ENCODE measurements around the gene RARRES2. TPM values are rescaled to one million over a fixed set of nuclear protein-coding genes. Genes with fewer than 3 reads are reported as not detected.
A peak's percentile ranks its signal among the peaks of the same experiment; 100 is the strongest.

The RARRES2 gene
- total and polyA plus RNA-seq, 4 donors = 25.1 to 234 (median 68.1) TPM

GRCh38 chr7:150334108-150334507, 7.3 kb downstream of the RARRES2 start:
- WGBS (ENCODE audit: insufficient coverage) = 86% methylated on average over 5 of the region's 8 CpGs
- Histone ChIP-seq H3K4me1 (ENCODE audit: control insufficient read depth, insufficient read depth, low read length) (peaks cover 37% of the 10 kb centered on the region), H3K27me3 (ENCODE audit: control insufficient read depth, insufficient read depth, low read length) (no peaks in the 10 kb centered on the region), H3K4me3 (ENCODE audit: low read depth, low read length) (no peak overlapping the region), H3K9me3 (ENCODE audit: control insufficient read depth, insufficient read depth, low read length) (no peaks in the 10 kb centered on the region), H3K27ac (ENCODE audit: low read depth, low read length) (no peak overlapping the region), H3K36me3 (ENCODE audit: control insufficient read depth, insufficient read depth, low read length) (peaks cover 78% of the 10 kb centered on the region)
- DNase-seq (ENCODE audit: low read depth in 4 of 6, low spot score in 6 of 6) = no peak

GRCh38 chr7:150333659-150334058, 7.8 kb downstream of the RARRES2 start:
- H3K36me3 ChIP-seq (ENCODE audit: control insufficient read depth, insufficient read depth, low read length) = peaks cover 78% of the 10 kb centered on the region
- H3K4me3 ChIP-seq (ENCODE audit: low read depth, low read length) = no peak overlapping the region
- H3K9me3 ChIP-seq (ENCODE audit: control insufficient read depth, insufficient read depth, low read length) = no peaks in the 10 kb centered on the region
- 90% methylated on average over 10 of the region's 10 CpGs for WGBS (ENCODE audit: insufficient coverage)
- peaks cover 32% of the 10 kb centered on the region for H3K4me1 ChIP-seq (ENCODE audit: control insufficient read depth, insufficient read depth, low read length)
- H3K27ac ChIP-seq (ENCODE audit: low read depth, low read length) = no peak overlapping the region
- H3K27me3 ChIP-seq (ENCODE audit: control insufficient read depth, insufficient read depth, low read length) = no peaks in the 10 kb centered on the region
- no peak for DNase-seq (ENCODE audit: low read depth in 4 of 6, low spot score in 6 of 6)

- H3K9me3 ChIP-seq (ENCODE audit: control insufficient read depth, insufficient read depth, low read length) = no peaks in the 10 kb centered on the region
- H3K27me3 ChIP-seq (ENCODE audit: control insufficient read depth, insufficient read depth, low read length) = no peaks in the 10 kb centered on the region
- peaks cover 76% of the 10 kb centered on the region for H3K36me3 ChIP-seq (ENCODE audit: control insufficient read depth, insufficient read depth, low read length)
- no peak for DNase-seq (ENCODE audit: low read depth in 4 of 6, low spot score in 6 of 6)
- peaks cover 26% of the 10 kb centered on the region for H3K4me1 ChIP-seq (ENCODE audit: control insufficient read depth, insufficient read depth, low read length)
- no peak overlapping the region for H3K27ac ChIP-seq (ENCODE audit: low read depth, low read length)
- H3K4me3 ChIP-seq (ENCODE audit: low read depth, low read length) = no peak overlapping the region
- 96% methylated on average over 18 of the region's 18 CpGs for WGBS (ENCODE audit: insufficient coverage)
Observed at GRCh38 chr7:150332852-150333635, 8.4 kb downstream of the RARRES2 start.

GRCh38 chr7:150330211-150330885, 11.1 kb downstream of the RARRES2 start:
- Histone ChIP-seq H3K4me1 (ENCODE audit: control insufficient read depth, insufficient read depth, low read length) (peaks cover 11% of the 10 kb centered on the region), H3K36me3 (ENCODE audit: control insufficient read depth, insufficient read depth, low read length) (peaks cover 77% of the 10 kb centered on the region), H3K27me3 (ENCODE audit: control insufficient read depth, insufficient read depth, low read length) (no peaks in the 10 kb centered on the region), H3K4me3 (ENCODE audit: low read depth, low read length) (no peak overlapping the region), H3K9me3 (ENCODE audit: control insufficient read depth, insufficient read depth, low read length) (no peaks in the 10 kb centered on the region), H3K27ac (ENCODE audit: low read depth, low read length) (no peak overlapping the region)
- 93% methylated on average over 18 of the region's 19 CpGs for WGBS (ENCODE audit: insufficient coverage)
- no peak for DNase-seq (ENCODE audit: low read depth in 4 of 6, low spot score in 6 of 6)

DNA sequence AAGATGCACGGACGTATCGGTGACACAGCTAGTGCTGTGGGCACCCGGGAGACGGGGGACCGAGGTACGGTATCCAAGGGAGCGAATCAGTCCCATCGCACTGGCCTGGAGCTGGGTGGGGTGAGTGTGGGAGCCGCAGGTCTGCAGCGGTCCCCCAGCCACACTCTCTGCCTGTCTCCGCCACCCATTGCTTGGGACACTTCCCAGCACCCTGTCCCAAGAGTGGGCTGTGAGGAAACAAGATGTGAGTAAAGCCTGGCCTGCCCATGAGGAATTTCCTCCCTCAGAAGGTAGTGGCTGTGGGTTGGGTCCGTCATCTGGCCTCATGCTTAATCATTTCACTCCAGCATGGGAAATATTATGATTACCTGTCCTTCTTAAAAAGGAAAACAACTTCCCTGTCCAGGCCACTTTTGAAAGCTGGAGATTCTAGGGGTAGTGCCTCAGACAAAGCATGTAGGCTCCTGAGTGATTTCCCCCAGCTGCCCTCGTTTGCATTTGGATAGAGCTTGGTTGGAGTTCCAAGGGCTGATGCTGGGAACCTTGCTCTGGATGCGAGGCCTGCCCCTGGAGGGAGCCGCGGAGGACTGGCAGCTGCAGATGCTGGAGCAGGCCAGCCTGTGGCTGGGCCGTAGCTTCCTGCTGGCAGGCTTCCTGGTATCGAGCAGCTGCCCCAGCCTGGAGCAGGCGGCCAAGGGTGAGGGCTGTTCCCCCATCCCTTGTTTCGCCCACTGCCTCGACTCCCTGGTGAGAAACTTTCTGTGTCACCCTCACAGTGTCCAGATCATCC, 11.9 kb downstream of the RARRES2 start:
- peaks cover 16% of the 10 kb centered on the region for H3K4me1 ChIP-seq (ENCODE audit: control insufficient read depth, insufficient read depth, low read length)
- no peaks in the 10 kb centered on the region for H3K27me3 ChIP-seq (ENCODE audit: control insufficient read depth, insufficient read depth, low read length)
- peaks cover 80% of the 10 kb centered on the region for H3K36me3 ChIP-seq (ENCODE audit: control insufficient read depth, insufficient read depth, low read length)
- no peak overlapping the region for H3K4me3 ChIP-seq (ENCODE audit: low read depth, low read length)
- H3K27ac ChIP-seq (ENCODE audit: low read depth, low read length) = no peak overlapping the region
- H3K9me3 ChIP-seq (ENCODE audit: control insufficient read depth, insufficient read depth, low read length) = no peaks in the 10 kb centered on the region
- 49% methylated on average over 18 of the region's 22 CpGs for WGBS (ENCODE audit: insufficient coverage)
- peak in 2 of 6 donors; percentile 7 to 40 for DNase-seq (ENCODE audit: low read depth in 4 of 6, low spot score in 6 of 6)

DNA sequence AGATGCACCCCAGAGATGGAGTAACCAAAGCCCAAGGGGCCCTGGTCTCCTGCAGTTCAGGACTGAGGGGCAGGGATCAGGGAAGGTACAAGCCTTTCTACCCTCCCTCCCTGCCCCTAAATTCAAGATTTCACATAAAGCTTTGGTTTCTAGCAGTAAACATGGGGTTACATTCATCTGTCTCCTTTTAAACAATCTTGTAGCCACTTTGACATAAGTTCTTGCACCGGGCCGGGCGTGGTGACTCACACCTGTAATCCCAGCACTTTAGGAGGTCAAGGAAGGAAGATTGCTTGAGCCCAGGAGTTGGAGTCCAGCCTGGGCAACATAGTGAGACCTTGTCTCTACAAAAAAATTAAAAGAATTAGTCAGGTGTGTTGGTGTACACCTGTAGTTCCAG, 14.1 kb downstream of the RARRES2 start:
- DNase-seq (ENCODE audit: low read depth in 4 of 6, low spot score in 6 of 6) = no peak
- H3K4me1 ChIP-seq (ENCODE audit: control insufficient read depth, insufficient read depth, low read length) = peaks cover 31% of the 10 kb centered on the region
- no peak overlapping the region for H3K27ac ChIP-seq (ENCODE audit: low read depth, low read length)
- no peaks in the 10 kb centered on the region for H3K9me3 ChIP-seq (ENCODE audit: control insufficient read depth, insufficient read depth, low read length)
- H3K27me3 ChIP-seq (ENCODE audit: control insufficient read depth, insufficient read depth, low read length) = no peaks in the 10 kb centered on the region
- WGBS (ENCODE audit: insufficient coverage) = no CpG with 5 or more reads among the region's 3 CpGs
- H3K36me3 ChIP-seq (ENCODE audit: control insufficient read depth, insufficient read depth, low read length) = peaks cover 65% of the 10 kb centered on the region
- no peak overlapping the region for H3K4me3 ChIP-seq (ENCODE audit: low read depth, low read length)

GRCh38 chr7:150326657-150327268, 14.7 kb downstream of the RARRES2 start:
- Histone ChIP-seq H3K4me1 (ENCODE audit: control insufficient read depth, insufficient read depth, low read length) (peaks cover 31% of the 10 kb centered on the region), H3K36me3 (ENCODE audit: control insufficient read depth, insufficient read depth, low read length) (peaks cover 60% of the 10 kb centered on the region), H3K9me3 (ENCODE audit: control insufficient read depth, insufficient read depth, low read length) (no peaks in the 10 kb centered on the region), H3K27me3 (ENCODE audit: control insufficient read depth, insufficient read depth, low read length) (no peaks in the 10 kb centered on the region), H3K27ac (ENCODE audit: low read depth, low read length) (no peak overlapping the region), H3K4me3 (ENCODE audit: low read depth, low read length) (no peak overlapping the region)
- WGBS (ENCODE audit: insufficient coverage) = 93% methylated on average over 2 of the region's 4 CpGs
- no peak for DNase-seq (ENCODE audit: low read depth in 4 of 6, low spot score in 6 of 6)

DNA sequence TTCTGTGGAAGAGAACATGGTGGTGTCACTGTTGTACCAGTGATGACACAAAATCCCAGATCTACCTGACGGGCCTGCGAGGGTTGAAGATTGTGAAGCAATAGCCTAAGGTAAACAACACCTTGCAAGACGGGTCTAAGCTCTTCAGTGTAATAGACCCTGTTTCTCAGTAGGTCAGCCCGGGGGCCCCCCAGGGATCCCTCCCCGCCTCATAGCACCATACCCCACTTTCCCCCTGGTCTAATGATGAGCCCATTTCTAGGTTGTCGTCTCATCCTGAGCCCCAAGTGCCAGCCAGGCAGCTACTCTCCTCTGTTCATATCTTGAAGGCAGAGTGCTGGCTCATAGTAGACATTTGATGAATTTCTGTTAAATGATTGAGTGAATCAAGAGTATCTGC, 15.5 kb downstream of the RARRES2 start:
- Histone ChIP-seq H3K27ac (ENCODE audit: low read depth, low read length) (no peak overlapping the region), H3K27me3 (ENCODE audit: control insufficient read depth, insufficient read depth, low read length) (no peaks in the 10 kb centered on the region), H3K4me3 (ENCODE audit: low read depth, low read length) (no peak overlapping the region), H3K9me3 (ENCODE audit: control insufficient read depth, insufficient read depth, low read length) (no peaks in the 10 kb centered on the region), H3K36me3 (ENCODE audit: control insufficient read depth, insufficient read depth, low read length) (peaks cover 53% of the 10 kb centered on the region), H3K4me1 (ENCODE audit: control insufficient read depth, insufficient read depth, low read length) (peaks cover 31% of the 10 kb centered on the region)
- WGBS (ENCODE audit: insufficient coverage) = 100% methylated on average over 1 of the region's 6 CpGs
- DNase-seq (ENCODE audit: low read depth in 4 of 6, low spot score in 6 of 6) = no peak

DNA sequence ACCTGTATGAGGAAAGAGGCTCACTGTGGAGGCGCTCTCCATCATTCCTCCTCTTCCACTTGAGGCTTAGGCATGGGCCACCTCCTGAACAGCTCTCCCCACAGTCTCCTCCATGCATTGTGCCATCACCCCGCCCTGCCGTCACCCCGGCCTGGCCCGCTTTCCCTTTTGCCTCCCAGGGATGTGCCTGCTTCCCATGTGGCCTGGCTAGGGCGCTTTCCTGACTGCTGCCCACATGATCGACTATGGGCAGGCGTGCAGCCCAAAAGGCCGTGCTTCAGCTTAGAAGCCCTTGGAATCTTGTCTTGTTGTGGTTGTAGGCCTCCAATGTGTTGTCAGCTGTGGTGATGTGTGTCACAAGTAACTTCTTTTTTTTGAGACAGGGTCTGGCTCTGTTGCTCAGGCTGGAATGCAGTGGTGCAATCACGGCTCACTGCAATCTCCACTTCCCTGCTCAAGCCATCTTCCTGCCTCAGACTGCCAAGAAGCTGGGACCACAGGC, 16.3 kb downstream of the RARRES2 start:
- 95% methylated on average over 7 of the region's 10 CpGs for WGBS (ENCODE audit: insufficient coverage)
- Histone ChIP-seq H3K9me3 (ENCODE audit: control insufficient read depth, insufficient read depth, low read length) (no peaks in the 10 kb centered on the region), H3K27ac (ENCODE audit: low read depth, low read length) (no peak overlapping the region), H3K27me3 (ENCODE audit: control insufficient read depth, insufficient read depth, low read length) (no peaks in the 10 kb centered on the region), H3K36me3 (ENCODE audit: control insufficient read depth, insufficient read depth, low read length) (peaks cover 46% of the 10 kb centered on the region), H3K4me1 (ENCODE audit: control insufficient read depth, insufficient read depth, low read length) (peaks cover 28% of the 10 kb centered on the region), H3K4me3 (ENCODE audit: low read depth, low read length) (no peak overlapping the region)
- no peak for DNase-seq (ENCODE audit: low read depth in 4 of 6, low spot score in 6 of 6)
